Neural progenitor cell (in vitro differentiated cells): ENCODE results near the gene TMEM175.

Experiments
- CTCF ChIP-seq: fragments of 200-600 bp; sonication (generic); IDR thresholded peaks from 2 replicates; pipeline ENCODE4 v1.5.1; 2017; ENCODE audit warnings: antibody characterized with exemption, mild to moderate bottlenecking
- EZH2 ChIP-seq: fragments of 200-600 bp; sonication (generic); IDR thresholded peaks from 2 replicates; pipeline ENCODE4 v1.6.1; 2017; ENCODE audit warnings: antibody characterized with exemption, mild to moderate bottlenecking, moderate library complexity
- EZH2phosphoT487 ChIP-seq: fragments of 200-600 bp; sonication (generic); IDR thresholded peaks from 2 replicates; pipeline ENCODE4 v1.6.1; 2017; ENCODE audit warnings: antibody characterized with exemption

- TF ChIP-seq CTCF (no peak), EZH2phosphoT487 (no peak), EZH2 (no peak)
These were observed 42.1 kb upstream of the TMEM175 start for GRCh38 chr4:890036-890695.
